Panc1 (cell line): ENCODE data around the gene NFKB1. TPM values are rescaled to one million over a fixed set of nuclear protein-coding genes. Genes with fewer than 3 reads are reported as not detected.

Experiments used
- ATAC-seq: fragments of 200-7000 bp; cut with Tn5 transposase; 2 replicates; pipeline ENCODE4 v1.9.1; 2020; ENCODE audit warnings: mild to moderate bottlenecking, moderate library complexity
- BruUV-seq: library from RNA; stranded (reverse); fragments of 400-500 nt; replicated peaks from 2 replicates; lab custom pipeline; 2021; lab: Mats Ljungman, UMichigan
- CTCF ChIA-PET: fragments of 300-600 bp; sonication (Branson Sonifier 250); formaldehyde crosslinking; loops from one replicate; lab custom pipeline; 2022; ENCODE audit warnings: antibody characterized with exemption; lab: Charles Lee
- POLR2A ChIA-PET: fragments of 300-600 bp; sonication (Branson Sonifier 250); formaldehyde crosslinking; loops from one replicate; lab custom pipeline; 2022; ENCODE audit warnings: antibody characterized with exemption; lab: Charles Lee
- DNase-seq: peaks from one replicate; pipeline ENCODE4 v3.0.0-alpha.2; 2010; ENCODE audit warnings: low read depth, low spot score
- H3K27ac ChIP-seq: 2 replicates; pipeline ENCODE4 v1.5.1; 2011; ENCODE audit warnings: mild to moderate bottlenecking, low read length, inconsistent platforms
- H3K27me3 ChIP-seq: fragments of 200-500 bp; sonication (Bioruptor generic); 2 replicates; pipeline ENCODE4 v1.6.0; 2014; ENCODE audit warnings: low read length, inconsistent platforms; ENCODE audit not compliant: control insufficient read depth, insufficient read depth
- H3K36me3 ChIP-seq: fragments of 200-500 bp; sonication (Bioruptor generic); 2 replicates; pipeline ENCODE4 v1.5.1; 2014; ENCODE audit warnings: inconsistent platforms, mild to moderate bottlenecking, low read length, moderate library complexity; ENCODE audit not compliant: control insufficient read depth, insufficient read depth
- H3K4me1 ChIP-seq: 2 replicates; pipeline ENCODE4 v1.5.1; 2011; ENCODE audit warnings: inconsistent platforms, mild to moderate bottlenecking, low read length, moderate library complexity; ENCODE audit not compliant: control insufficient read depth, insufficient read depth
- H3K4me3 ChIP-seq, 2 experiments: 2 replicates each; pipeline ENCODE4 v1.5.1; 2011 to 2012; ENCODE audit warnings: low read depth in 2 of 2, low read length in 2 of 2, mild to moderate bottlenecking in 2 of 2, inconsistent platforms in 1 of 2, moderate library complexity in 1 of 2
- H3K9me3 ChIP-seq: fragments of 200-500 bp; sonication (Bioruptor generic); 2 replicates; pipeline ENCODE4 v1.5.1; 2014; ENCODE audit warnings: low read depth, mild to moderate bottlenecking, inconsistent platforms, low read length, moderate library complexity; ENCODE audit not compliant: control insufficient read depth, insufficient read depth
- CTCF ChIP-seq: fragments of 450-650 bp; IDR thresholded peaks from 2 replicates; pipeline ENCODE4 v1.5.1; 2017; ENCODE audit warnings: mild to moderate bottlenecking
- POLR2AphosphoS5 ChIP-seq: IDR thresholded peaks from 2 replicates; pipeline ENCODE4 v1.6.1; 2012; ENCODE audit warnings: mild to moderate bottlenecking, low read depth, low read length, moderate library complexity
- SIN3A ChIP-seq: IDR thresholded peaks from 2 replicates; pipeline ENCODE4 v1.6.1; 2012; ENCODE audit warnings: low read depth, mild to moderate bottlenecking, low read length, moderate library complexity, borderline replicate concordance; ENCODE audit not compliant: insufficient read depth
- TCF7L2 ChIP-seq: IDR thresholded peaks from 2 replicates; pipeline ENCODE4 v1.6.1; 2011; ENCODE audit warnings: mild to moderate bottlenecking, low read depth, low read length, inconsistent platforms
- in situ Hi-C: cut with HindIII; loops from 2 replicates; pipeline ENCODE4 v1.10.0; 2016; ENCODE audit warnings: low sequenced_read_pairs, low pct_unique_long_range_greater_than_20kb
- intact Hi-C: fragments of 100-400 bp; cut with micrococcal nuclease; formaldehyde crosslinking; loops from one replicate; pipeline ENCODE4 v1.10.0; 2022; ENCODE audit not compliant: unreplicated experiment
- total RNA-seq: library from RNA; stranded (reverse); gene quantifications from one replicate; pipeline ENCODE4 v1.2.1, GENCODE V29; 2021; ENCODE audit not compliant: unreplicated experiment
- TF ChIP-seq, protein P1 (sequence below), 2 experiments: IDR thresholded peaks; 2 replicates each; pipeline ENCODE4 v1.6.1; 2011 to 2012; ENCODE audit warnings: low read depth in 2 of 2, control low read depth in 1 of 2, low read length in 1 of 2, mild to moderate bottlenecking in 1 of 2, moderate library complexity in 1 of 2; ENCODE audit not compliant: insufficient read depth in 1 of 2

NFKB1 gene
- total RNA-seq, 1 experiment from 2014 or later = 29.0 TPM

- ChIA-PET CTCF (no interaction called here), POLR2A (interaction anchor here (0.6 kb wide), 1 partner anchor 46 kb away, joined by 6 read pairs; no protein-coding TSS in a partner anchor)
- TF ChIP-seq TCF7L2 = no peak
- no peak for TF ChIP-seq SIN3A
- no peak for TF ChIP-seq POLR2AphosphoS5
- TF ChIP-seq, protein P1, sequence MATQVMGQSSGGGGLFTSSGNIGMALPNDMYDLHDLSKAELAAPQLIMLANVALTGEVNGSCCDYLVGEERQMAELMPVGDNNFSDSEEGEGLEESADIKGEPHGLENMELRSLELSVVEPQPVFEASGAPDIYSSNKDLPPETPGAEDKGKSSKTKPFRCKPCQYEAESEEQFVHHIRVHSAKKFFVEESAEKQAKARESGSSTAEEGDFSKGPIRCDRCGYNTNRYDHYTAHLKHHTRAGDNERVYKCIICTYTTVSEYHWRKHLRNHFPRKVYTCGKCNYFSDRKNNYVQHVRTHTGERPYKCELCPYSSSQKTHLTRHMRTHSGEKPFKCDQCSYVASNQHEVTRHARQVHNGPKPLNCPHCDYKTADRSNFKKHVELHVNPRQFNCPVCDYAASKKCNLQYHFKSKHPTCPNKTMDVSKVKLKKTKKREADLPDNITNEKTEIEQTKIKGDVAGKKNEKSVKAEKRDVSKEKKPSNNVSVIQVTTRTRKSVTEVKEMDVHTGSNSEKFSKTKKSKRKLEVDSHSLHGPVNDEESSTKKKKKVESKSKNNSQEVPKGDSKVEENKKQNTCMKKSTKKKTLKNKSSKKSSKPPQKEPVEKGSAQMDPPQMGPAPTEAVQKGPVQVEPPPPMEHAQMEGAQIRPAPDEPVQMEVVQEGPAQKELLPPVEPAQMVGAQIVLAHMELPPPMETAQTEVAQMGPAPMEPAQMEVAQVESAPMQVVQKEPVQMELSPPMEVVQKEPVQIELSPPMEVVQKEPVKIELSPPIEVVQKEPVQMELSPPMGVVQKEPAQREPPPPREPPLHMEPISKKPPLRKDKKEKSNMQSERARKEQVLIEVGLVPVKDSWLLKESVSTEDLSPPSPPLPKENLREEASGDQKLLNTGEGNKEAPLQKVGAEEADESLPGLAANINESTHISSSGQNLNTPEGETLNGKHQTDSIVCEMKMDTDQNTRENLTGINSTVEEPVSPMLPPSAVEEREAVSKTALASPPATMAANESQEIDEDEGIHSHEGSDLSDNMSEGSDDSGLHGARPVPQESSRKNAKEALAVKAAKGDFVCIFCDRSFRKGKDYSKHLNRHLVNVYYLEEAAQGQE (IDR thresholded peaks at IDR 0.05; ENCODE audit: insufficient read depth in 1 of 2, low read depth in 2 of 2, low read length in 1 of 2) = no peak
- TF ChIP-seq CTCF = no peak
- Histone ChIP-seq H3K27me3 (no peaks in the 10 kb centered on the region), H3K36me3 (no peaks in the 10 kb centered on the region), H3K27ac (no peak overlapping the region), H3K4me3 (no peak overlapping the region), H3K4me1 (no peaks in the 10 kb centered on the region), H3K9me3 (no peaks in the 10 kb centered on the region)
- DNase-seq (no peak), ATAC-seq (no peak)
- in situ Hi-C loops (no loop called here), intact Hi-C loops (no loop called here)
- no TSS peak for BruUV-seq
These were observed 46.0 kb upstream of the NFKB1 start for GRCh38 chr4:102454981-102455685.

GRCh38 chr4:102455750-102456149 is 45.4 kb upstream of the NFKB1 start:
- ChIA-PET POLR2A (interaction anchor here (0.6 kb wide), 1 partner anchor 45 kb away, joined by 6 read pairs; no protein-coding TSS in a partner anchor), CTCF (no interaction called here)
- intact Hi-C loops (no loop called here), in situ Hi-C loops (no loop called here)
- H3K4me1 ChIP-seq = no peaks in the 10 kb centered on the region
- no peak for ATAC-seq
- H3K36me3 ChIP-seq = no peaks in the 10 kb centered on the region
- TF ChIP-seq TCF7L2 (no peak), POLR2AphosphoS5 (no peak), CTCF (no peak), SIN3A (no peak)
- TF ChIP-seq, protein P1 (IDR thresholded peaks at IDR 0.05; ENCODE audit: insufficient read depth in 1 of 2, low read depth in 2 of 2, low read length in 1 of 2) = no peak
- BruUV-seq = no TSS peak
- H3K9me3 ChIP-seq = no peaks in the 10 kb centered on the region
- H3K27ac ChIP-seq = no peak overlapping the region
- no peak overlapping the region for H3K4me3 ChIP-seq
- no peaks in the 10 kb centered on the region for H3K27me3 ChIP-seq
- DNase-seq = no peak
